A549 treated with ZK216348 at 1 μM for 4 hours (cell line): ENCODE measurements around the gene C2CD2. TPM values are rescaled to one million over a fixed set of nuclear protein-coding genes. Genes with fewer than 3 reads are reported as not detected.

ENCODE experiments used
- total RNA-seq: library from RNA; stranded (reverse); fragments of 200-300 nt; extraction: Qiagen RNA extraction; gene quantifications from 5 replicates; pipeline ENCODE4 v1.2.3, GENCODE V29; 2022; ENCODE audit warnings: low read depth

The C2CD2 gene
- total RNA-seq = 6.2 to 8.2 TPM (median 7.2 TPM) in 5 replicates

GRCh38 chr21:41953831-41954653 is at the start of gene C2CD2:
Gene C2CD2 (minus strand): TSS chr21:41954018. CDS start chr21:41953648, 370 bp downstream.

DNA sequence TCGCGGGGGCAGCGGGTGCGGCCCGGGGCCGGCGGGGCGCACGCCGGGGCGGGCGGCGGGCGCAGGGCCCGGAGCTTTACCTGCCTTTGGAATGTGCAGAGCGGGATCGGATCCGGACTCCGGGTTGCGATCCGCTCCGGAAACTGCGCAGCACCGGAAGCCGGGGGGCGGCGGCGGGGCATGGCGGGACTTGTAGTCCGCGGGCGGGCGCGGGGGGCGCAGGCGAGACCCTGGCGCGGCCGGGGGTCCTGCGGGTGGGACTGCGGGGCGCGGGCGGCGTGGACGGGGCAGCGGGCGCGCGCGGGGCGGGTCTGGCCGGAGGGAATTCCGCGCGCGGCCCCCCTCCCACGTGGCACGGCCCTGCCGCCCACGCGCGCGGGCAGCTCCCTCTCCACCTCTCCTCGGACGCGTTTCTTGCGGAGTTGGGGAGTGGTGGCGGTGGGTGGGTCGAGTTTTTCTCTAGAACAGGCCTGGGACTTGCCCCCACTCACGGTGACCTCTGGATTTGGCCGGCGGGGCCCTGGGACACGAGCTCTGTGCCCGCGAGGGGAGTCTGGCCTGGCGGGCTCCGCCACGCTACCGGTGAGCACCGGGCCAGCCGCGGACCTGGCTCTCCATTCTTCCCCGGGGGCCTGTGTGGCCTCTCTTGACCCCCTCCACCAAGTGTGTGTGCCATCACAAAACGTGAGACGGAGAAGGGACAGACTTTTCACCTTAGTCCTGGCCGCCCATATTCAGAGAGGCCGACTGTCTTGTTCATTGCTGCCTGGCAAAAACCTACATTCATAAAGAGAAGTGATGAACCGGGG is 74.4 kb downstream of the C2CD2 start, which contains the start of gene PRDM15:
Gene PRDM15 (minus strand): TSS at position 155 of the 809 bp plus-strand sequence. CDS start 18,981 bp downstream, outside the sequence.

Other genes with a start within 250 kb of the C2CD2 start
- 12.3 to 19.8 TPM (median 17.7 TPM) in 5 replicates for gene RIPK4, start 187.0 kb downstream of the C2CD2 start, total RNA-seq
- gene PRDM15, start 74.7 kb downstream of the C2CD2 start, total RNA-seq = 2.8 to 3.7 TPM (median 3.6 TPM) in 5 replicates
- gene ZBTB21, start 56.3 kb upstream of the C2CD2 start, total RNA-seq = 3.4 to 7.9 TPM (median 7.2 TPM) in 5 replicates
- not detected in 5 replicates for gene UMODL1, start 117.3 kb upstream of the C2CD2 start, total RNA-seq